22Rv1 (cell line): ENCODE measurements around the gene SCEL.

Experiments used
- H3K27ac ChIP-seq: fragments of 450-650 bp; 2 replicates; pipeline ENCODE4 v1.5.1; 2017
- ZFX ChIP-seq: fragments of 450-650 bp; IDR thresholded peaks from 2 replicates; pipeline ENCODE4 v1.6.1; 2017; ENCODE audit warnings: antibody characterized with exemption, borderline replicate concordance
- TF ChIP-seq, protein P1 (sequence below): fragments of 450-650 bp; IDR thresholded peaks from 2 replicates; pipeline ENCODE4 v1.5.1; 2017; ENCODE audit warnings: mild to moderate bottlenecking

SCEL gene

DNA sequence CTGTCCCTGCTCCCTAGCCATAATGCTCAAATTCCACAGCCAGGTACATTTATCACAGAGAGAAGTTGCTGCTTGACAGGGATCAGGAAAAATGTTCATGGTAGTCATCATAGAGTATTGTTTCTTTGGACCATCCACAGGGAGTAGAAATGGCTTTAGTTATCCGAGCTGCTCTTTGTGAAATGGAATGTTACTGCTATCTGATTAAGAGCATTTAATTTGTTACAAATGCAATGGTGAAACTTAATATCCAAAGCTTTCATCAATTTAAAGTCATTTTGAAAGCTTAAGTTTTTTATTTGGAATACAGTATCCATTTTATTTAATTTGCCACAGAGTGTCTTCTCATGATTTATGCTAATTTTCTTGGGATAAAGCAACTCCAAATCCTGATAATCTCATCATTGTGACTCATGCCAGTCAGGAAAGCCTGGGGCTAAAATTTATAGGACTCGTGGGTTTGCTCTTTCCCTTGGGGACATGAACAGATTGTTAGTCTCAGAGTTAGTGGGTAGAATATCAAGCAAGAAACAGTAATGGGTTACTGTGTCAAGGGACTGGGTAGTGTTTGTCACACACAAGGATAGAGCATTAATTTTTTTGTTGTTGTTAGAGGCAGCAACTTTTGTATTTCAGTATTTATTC lies 59.8 kb downstream of the SCEL start:
- TF ChIP-seq, protein P1, sequence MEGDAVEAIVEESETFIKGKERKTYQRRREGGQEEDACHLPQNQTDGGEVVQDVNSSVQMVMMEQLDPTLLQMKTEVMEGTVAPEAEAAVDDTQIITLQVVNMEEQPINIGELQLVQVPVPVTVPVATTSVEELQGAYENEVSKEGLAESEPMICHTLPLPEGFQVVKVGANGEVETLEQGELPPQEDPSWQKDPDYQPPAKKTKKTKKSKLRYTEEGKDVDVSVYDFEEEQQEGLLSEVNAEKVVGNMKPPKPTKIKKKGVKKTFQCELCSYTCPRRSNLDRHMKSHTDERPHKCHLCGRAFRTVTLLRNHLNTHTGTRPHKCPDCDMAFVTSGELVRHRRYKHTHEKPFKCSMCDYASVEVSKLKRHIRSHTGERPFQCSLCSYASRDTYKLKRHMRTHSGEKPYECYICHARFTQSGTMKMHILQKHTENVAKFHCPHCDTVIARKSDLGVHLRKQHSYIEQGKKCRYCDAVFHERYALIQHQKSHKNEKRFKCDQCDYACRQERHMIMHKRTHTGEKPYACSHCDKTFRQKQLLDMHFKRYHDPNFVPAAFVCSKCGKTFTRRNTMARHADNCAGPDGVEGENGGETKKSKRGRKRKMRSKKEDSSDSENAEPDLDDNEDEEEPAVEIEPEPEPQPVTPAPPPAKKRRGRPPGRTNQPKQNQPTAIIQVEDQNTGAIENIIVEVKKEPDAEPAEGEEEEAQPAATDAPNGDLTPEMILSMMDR, result no peak
- TF ChIP-seq ZFX, result no peak
- no peak overlapping the region for H3K27ac ChIP-seq

DNA sequence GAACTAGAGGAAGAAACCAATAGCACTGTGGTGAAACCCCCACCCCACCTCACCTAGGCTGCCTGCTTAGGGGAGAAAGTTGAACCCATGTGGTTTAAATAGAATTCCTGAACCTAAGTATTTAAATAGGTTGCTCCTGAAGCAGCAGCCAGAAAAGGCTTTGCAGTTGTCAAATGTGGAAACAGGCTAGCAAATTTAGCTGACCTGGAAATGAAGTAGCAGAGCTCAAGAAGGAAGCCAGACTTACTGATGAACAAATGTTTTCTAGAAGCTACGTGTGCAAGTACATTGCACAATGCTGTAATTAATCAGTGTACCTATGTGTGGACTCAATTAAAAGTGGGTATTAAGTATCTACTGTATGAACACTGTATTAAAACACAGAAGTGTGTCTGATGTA lies 61.3 kb downstream of the SCEL start:
- no peak for TF ChIP-seq ZFX
- TF ChIP-seq, protein P1, result no peak
- H3K27ac ChIP-seq, result no peak overlapping the region

DNA sequence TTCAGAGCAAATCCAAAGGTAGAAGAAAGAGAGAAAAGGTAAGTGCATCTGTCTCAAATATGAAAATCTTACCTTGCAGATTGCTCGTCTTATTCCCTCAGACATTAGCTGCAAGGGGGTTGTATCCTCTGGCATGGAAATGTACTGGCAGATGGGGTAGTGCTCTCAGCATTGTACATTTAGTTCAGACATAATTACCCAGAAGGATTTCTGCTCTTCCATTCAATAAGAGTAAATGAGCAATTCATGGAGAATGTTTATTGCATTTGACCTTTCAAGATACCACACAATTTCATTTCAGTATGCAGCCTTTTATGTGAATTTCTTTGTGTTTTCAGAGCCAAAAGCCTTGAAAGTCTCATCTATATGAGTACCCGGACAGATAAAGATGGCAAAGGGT lies 63.8 kb downstream of the SCEL start:
- TF ChIP-seq ZFX, result no peak
- TF ChIP-seq, protein P1, result no peak
- H3K27ac ChIP-seq, result no peak overlapping the region

DNA sequence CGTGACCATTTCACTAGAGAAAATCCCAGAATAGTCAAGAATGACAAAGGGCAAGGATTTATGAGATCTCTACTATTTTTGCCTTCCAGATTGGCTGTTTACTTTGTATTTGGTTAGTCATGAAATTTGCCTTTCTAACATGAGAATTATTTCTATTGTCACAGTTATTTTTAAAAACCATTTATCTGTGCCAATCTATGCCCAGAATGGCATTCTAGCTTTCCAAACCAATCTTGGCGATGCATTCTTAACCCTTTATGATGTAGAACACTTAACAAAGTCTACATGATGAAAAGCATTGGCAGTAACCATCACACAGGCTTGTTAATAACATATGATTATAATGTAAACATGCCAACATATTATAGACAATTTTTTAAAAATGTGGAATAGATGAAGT lies 65.2 kb downstream of the SCEL start:
- H3K27ac ChIP-seq, result no peak overlapping the region
- TF ChIP-seq ZFX, result no peak
- TF ChIP-seq, protein P1, result no peak

DNA sequence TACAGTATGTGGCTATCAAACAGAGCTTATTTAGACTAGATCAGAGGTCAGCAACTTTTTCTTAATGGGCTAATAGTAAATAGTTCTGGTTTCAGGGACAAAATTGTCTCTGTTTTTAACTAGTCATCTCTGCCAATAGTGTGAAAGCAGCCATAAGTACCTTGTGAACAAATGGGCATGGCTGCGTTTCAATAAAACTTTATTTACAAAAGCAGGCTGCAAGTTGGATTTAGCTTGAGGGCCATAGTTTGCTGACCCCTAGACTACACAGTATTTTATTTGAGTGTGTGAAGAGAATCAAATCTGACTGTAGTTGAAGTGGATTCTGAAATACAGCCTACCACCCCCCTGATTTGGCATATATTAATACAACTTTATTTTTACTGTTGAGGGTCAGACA lies 75.6 kb downstream of the SCEL start:
- no peak overlapping the region for H3K27ac ChIP-seq
- no peak for TF ChIP-seq ZFX
- TF ChIP-seq, protein P1, result no peak

DNA sequence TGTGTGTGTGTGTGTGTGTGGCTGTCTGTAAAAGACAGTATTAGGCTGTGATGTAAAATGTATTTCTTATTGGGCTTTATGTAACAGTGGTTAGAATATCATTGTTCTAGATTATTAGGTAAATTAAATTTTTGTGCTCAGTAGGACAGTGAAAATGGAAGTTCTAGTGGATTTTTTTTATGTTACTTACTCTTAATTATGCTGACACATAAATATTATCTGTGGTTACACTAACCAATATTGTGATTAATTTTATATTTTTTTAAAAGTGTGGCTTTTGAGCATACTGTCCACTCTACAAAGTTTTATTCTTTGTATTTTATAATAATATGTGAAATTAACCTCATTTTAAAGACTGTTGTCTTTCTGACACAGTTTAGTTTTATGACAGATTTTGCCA lies 80.5 kb downstream of the SCEL start:
- no peak for TF ChIP-seq ZFX
- TF ChIP-seq, protein P1, result no peak
- H3K27ac ChIP-seq, result no peak overlapping the region

DNA sequence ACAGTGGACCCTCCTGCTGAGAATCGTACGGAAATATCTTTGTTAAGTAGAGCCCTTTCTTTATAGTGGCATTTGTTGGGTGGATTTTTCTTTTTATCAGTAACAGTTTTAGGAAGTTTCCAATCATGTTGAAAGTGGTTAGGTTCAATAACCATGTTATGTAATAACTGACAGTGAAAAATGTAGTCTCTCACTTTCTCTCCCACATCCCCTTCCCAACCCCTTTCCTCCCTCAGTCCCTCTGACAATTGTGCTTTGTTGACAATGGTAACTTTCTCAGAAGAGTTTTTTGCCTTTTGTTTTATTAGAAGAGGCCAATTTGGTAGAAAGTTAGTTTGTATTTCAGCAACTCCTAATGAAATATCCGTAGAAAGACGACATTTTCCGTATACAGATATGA lies 84.1 kb downstream of the SCEL start:
- TF ChIP-seq, protein P1, result no peak
- no peak for TF ChIP-seq ZFX
- H3K27ac ChIP-seq, result no peak overlapping the region
